Tibial nerve (tissue), 4 donors: ENCODE data around the gene USF3. TPM values are rescaled to one million over a fixed set of nuclear protein-coding genes. Genes with fewer than 3 reads are reported as not detected.

Experiments used
- DNase-seq, 2 donors: peaks; one replicate each; pipeline ENCODE4 v3.0.0-alpha.2; 2019; ENCODE audit warnings: low spot score in 2 of 2
- H3K27ac ChIP-seq, 4 donors: fragments of 200-600 bp; sonication (generic) in 3 of 4; one replicate each; pipeline ENCODE4 v1.5.1; 2017 to 2019; ENCODE audit warnings: mild to moderate bottlenecking in 1 of 4
- H3K27me3 ChIP-seq, 2 donors: fragments of 200-600 bp; sonication (generic) in 1 of 2; one replicate each; pipeline versions ENCODE4 v1.5.1 to v1.6.0; 2017 to 2019
- H3K36me3 ChIP-seq, 3 donors: fragments of 200-600 bp; sonication (generic); one replicate each; pipeline ENCODE4 v1.5.1; 2018 to 2019
- H3K4me1 ChIP-seq, 4 donors: fragments of 200-600 bp; sonication (generic) in 3 of 4; one replicate each; pipeline ENCODE4 v1.5.1; 2017 to 2019
- H3K4me3 ChIP-seq, 4 donors: fragments of 200-600 bp; sonication (generic) in 3 of 4; one replicate each; pipeline ENCODE4 v1.5.1; 2017 to 2019; ENCODE audit warnings: mild to moderate bottlenecking in 1 of 4, moderate library complexity in 1 of 4
- H3K9me3 ChIP-seq, 4 donors: fragments of 200-600 bp; sonication (generic) in 3 of 4; one replicate each; pipeline ENCODE4 v1.5.1; 2017 to 2019
- EP300 ChIP-seq, 2 donors: sonication (generic); formaldehyde crosslinking; IDR thresholded peaks; one replicate each; pipeline ENCODE4 v1.6.1; 2017; ENCODE audit warnings: antibody characterized with exemption in 2 of 2, mild to moderate bottlenecking in 1 of 2
- POLR2A ChIP-seq, 2 donors: fragments of 450-650 bp; IDR thresholded peaks; one replicate each; pipeline ENCODE4 v1.6.1; 2017; ENCODE audit warnings: antibody characterized with exemption in 2 of 2, mild to moderate bottlenecking in 2 of 2, moderate library complexity in 2 of 2
- WGBS, 2 donors: methylation state at CpG; one replicate each; pipeline ENCODE4 v1.1.5; 2018; 5-methylcytosine and 5-hydroxymethylcytosine counted together
- total RNA-seq, 4 donors: library from RNA; depleted of rRNA; stranded (reverse); fragments of >200 nt; gene quantifications; one replicate each; pipeline ENCODE4 v1.1.0, GENCODE V29; 2016
- TF ChIP-seq, protein P1 (sequence below), 5 experiments: fragments of 200-600 bp in 3 of 5; fragments of 450-650 bp in 2 of 5; sonication (generic) in 3 of 5; IDR thresholded peaks; one replicate each; pipeline ENCODE4 v1.5.1; 2016 to 2019; ENCODE audit warnings: antibody characterized with exemption in 5 of 5, mild to moderate bottlenecking in 3 of 5, moderate library complexity in 2 of 5

The USF3 gene
- total RNA-seq, 4 donors from 2014 or later: 16.8 to 22.6 (median 19.4) TPM

DNA sequence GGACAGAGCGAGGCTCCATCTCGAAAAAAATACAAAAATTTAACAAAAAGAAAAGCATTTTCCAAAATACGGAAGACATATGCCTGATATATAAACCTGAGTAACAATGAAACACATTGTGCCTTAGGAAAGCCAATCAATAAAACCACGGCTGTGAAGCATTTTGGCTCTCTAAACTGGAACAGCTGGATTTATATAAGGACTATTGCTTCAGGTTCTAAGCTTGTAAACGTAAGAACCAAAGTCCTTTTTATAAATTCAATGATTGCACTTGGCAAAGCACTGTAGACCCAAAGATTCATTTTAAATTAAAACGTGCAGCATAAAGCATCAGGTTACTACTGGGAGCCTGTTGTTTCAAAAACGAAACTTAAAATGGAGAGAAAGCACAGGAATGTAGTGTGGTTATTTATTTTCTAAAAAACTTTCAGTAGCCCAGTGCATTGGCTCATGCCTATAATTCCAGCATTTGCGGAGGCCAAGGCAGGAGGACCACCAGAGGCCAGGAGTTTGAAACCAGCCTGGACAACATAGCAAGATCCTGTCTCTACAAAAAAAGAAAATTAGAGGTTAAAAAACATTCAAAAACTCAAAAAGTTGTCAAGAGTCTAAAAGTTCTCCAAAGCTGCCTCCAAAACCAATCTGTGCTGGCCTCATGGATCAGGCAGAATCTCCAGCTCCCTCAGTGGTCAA lies 61.5 kb downstream of the USF3 start:
- TF ChIP-seq POLR2A (IDR thresholded peaks at IDR 0.05) (no peak), EP300 (IDR thresholded peaks at IDR 0.05) (no peak)
- TF ChIP-seq, protein P1, sequence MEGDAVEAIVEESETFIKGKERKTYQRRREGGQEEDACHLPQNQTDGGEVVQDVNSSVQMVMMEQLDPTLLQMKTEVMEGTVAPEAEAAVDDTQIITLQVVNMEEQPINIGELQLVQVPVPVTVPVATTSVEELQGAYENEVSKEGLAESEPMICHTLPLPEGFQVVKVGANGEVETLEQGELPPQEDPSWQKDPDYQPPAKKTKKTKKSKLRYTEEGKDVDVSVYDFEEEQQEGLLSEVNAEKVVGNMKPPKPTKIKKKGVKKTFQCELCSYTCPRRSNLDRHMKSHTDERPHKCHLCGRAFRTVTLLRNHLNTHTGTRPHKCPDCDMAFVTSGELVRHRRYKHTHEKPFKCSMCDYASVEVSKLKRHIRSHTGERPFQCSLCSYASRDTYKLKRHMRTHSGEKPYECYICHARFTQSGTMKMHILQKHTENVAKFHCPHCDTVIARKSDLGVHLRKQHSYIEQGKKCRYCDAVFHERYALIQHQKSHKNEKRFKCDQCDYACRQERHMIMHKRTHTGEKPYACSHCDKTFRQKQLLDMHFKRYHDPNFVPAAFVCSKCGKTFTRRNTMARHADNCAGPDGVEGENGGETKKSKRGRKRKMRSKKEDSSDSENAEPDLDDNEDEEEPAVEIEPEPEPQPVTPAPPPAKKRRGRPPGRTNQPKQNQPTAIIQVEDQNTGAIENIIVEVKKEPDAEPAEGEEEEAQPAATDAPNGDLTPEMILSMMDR (IDR thresholded peaks at IDR 0.05): no peak
- H3K27me3 ChIP-seq: no peaks in the 10 kb centered on the region
- H3K9me3 ChIP-seq: no peaks in the 10 kb centered on the region
- no peak for DNase-seq
- no peak overlapping the region for H3K27ac ChIP-seq
- WGBS, 2 donors: 72 to 76% methylated on average over 8 of the region's 8 CpGs
- no peak overlapping the region for H3K4me3 ChIP-seq
- H3K4me1 ChIP-seq: peaks cover 0 to 6% (median 0%) of the 10 kb centered on the region in 4 donors
- no peaks in the 10 kb centered on the region for H3K36me3 ChIP-seq

DNA sequence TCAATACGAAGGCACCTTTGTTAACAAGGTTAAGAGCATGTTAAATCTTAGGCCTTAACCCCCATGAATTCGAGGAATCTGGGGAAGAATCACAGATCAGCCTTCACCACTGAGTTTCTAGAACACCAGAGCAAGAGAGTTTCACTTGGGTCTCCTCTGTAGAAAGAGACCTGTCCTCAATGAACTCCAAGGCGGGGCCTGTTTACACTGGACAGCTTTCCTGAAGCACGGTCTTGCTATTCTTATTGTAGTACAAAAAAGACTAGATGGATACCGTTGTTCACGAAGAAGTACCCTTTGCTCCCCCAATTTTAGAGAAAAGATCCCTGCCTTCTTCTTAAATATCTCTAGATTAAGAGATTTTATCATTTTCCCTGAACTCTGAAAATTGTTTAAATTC lies 64.9 kb downstream of the USF3 start:
- no peaks in the 10 kb centered on the region for H3K36me3 ChIP-seq
- 68 to 72% methylated on average over 6 of the region's 6 CpGs for WGBS, 2 donors
- no peaks in the 10 kb centered on the region for H3K9me3 ChIP-seq
- no peak for DNase-seq
- H3K27ac ChIP-seq: no peak overlapping the region
- peaks cover 0 to 14% (median 1%) of the 10 kb centered on the region in 4 donors for H3K4me1 ChIP-seq
- H3K27me3 ChIP-seq: no peaks in the 10 kb centered on the region
- TF ChIP-seq EP300 (IDR thresholded peaks at IDR 0.05): no peak
- no peak for TF ChIP-seq POLR2A (IDR thresholded peaks at IDR 0.05)
- TF ChIP-seq, protein P1 (IDR thresholded peaks at IDR 0.05): no peak
- H3K4me3 ChIP-seq: no peak overlapping the region

DNA sequence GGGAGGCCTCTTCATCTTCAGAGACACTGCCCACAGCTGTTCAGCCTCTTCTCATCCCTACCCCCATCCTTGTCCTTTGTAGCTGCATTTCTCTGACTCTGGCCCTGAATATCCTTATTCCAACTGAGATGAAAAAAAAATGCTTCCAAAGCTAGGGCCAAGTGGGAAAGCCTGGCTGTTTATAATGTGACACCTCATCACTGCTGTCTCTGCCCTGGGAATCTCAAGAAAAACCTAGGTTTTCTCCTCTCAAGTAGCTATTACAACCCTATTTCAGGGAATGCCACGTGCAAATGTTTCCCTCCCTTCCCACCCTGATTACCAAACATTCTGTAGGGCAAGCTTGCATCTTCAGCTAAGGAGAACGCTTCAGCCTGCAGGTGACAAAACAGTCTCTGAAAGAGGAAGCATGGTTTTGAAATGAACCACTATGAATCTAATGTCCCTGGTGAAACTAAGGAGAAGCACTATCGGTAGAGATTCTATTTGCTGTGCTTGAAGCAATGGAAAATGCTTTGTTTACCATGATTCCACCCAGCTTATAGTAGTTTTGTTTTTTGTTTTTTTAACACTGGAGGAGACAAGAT lies 65.4 kb downstream of the USF3 start:
- H3K4me1 ChIP-seq: peaks cover 0 to 17% (median 1%) of the 10 kb centered on the region in 4 donors
- no peaks in the 10 kb centered on the region for H3K36me3 ChIP-seq
- H3K27me3 ChIP-seq: no peaks in the 10 kb centered on the region
- no peak for DNase-seq
- H3K4me3 ChIP-seq: no peak overlapping the region
- H3K9me3 ChIP-seq: no peaks in the 10 kb centered on the region
- TF ChIP-seq, protein P1 (IDR thresholded peaks at IDR 0.05): no peak
- TF ChIP-seq POLR2A (IDR thresholded peaks at IDR 0.05) (no peak), EP300 (IDR thresholded peaks at IDR 0.05) (no peak)
- H3K27ac ChIP-seq: no peak overlapping the region
- 43 to 51% methylated on average over 3 of the region's 3 CpGs for WGBS, 2 donors

DNA sequence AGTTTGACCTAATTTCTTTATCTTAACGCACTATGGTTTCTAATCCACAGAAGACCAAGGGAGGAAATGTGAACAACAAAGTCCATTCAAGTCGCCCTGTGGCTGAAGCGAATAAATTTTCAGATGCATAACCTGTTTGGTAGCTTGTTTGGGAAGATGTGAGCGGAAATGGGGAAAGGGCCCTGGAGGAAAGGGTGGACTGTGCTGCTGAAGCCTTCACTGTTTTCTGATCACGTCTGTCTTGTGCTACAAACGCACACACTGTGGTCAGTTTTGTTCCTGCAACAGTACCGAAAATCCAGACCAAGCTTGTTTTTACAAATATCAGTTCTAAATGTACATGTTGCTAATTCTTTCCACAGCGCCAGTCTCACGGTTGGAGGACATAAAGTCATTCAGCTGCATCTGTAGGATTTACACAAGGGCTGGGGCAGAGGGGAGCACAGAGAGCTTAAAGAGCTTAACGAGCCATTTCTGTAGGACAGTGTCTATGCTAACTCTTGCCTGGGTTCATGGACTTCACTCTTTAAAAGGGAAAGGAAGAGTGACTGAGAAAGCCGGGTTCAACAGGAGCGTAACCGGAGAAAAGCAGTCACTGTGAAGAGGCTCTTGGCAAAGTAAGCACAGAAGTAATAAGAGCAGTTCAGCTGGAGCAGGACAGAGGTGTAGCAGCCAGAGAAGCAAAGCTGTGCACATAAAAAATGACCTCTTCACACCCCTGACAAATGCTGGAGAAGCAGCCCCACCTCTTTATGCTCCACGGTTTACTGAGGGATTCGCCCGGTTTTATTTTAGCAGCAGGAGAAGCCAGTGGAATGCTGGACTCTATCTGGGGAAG lies 66.6 kb downstream of the USF3 start:
- TF ChIP-seq, protein P1 (IDR thresholded peaks at IDR 0.05): no peak
- TF ChIP-seq POLR2A (IDR thresholded peaks at IDR 0.05) (no peak), EP300 (IDR thresholded peaks at IDR 0.05) (no peak)
- 63 to 70% methylated on average over 16 of the region's 16 CpGs for WGBS, 2 donors
- Histone ChIP-seq H3K27ac (no peak overlapping the region), H3K27me3 (no peaks in the 10 kb centered on the region), H3K9me3 (no peaks in the 10 kb centered on the region), H3K4me3 (no peak overlapping the region), H3K36me3 (no peaks in the 10 kb centered on the region), H3K4me1 (peaks cover 0 to 17% (median 1%) of the 10 kb centered on the region in 4 donors)
- DNase-seq: no peak
